C4-2B (cell line): Measurements from ENCODE around the gene MIEF1.

Experiments
- H3K27ac ChIP-seq: fragments of 450-650 bp; 2 replicates; pipeline ENCODE4 v1.5.1; 2017
- CTCF ChIP-seq: fragments of 450-650 bp; conservative IDR thresholded peaks from 2 replicates; pipeline ENCODE4 v1.5.1; 2017; ENCODE audit warnings: mild to moderate bottlenecking
- ZFX ChIP-seq: fragments of 450-650 bp; IDR thresholded peaks from 2 replicates; pipeline ENCODE4 v1.6.1; 2017

The MIEF1 gene

GRCh38 chr22:39491696-39492095, 10.4 kb upstream of the MIEF1 start:
- TF ChIP-seq CTCF (no peak), ZFX (no peak)
- no peak overlapping the region for H3K27ac ChIP-seq

GRCh38 chr22:39492186-39492585, 9.9 kb upstream of the MIEF1 start:
- no peak overlapping the region for H3K27ac ChIP-seq
- TF ChIP-seq CTCF = no peak
- no peak for TF ChIP-seq ZFX

- no peak for TF ChIP-seq ZFX
- H3K27ac ChIP-seq = no peak overlapping the region; the same call in 1 of the 2 replicates
Observed at GRCh38 chr22:39493759-39494158, 8.3 kb upstream of the MIEF1 start.

GRCh38 chr22:39494471-39495120, 7.5 kb upstream of the MIEF1 start:
- peak overlapping the region; percentile 5 for H3K27ac ChIP-seq
- TF ChIP-seq ZFX (no peak), CTCF (no peak)

GRCh38 chr22:39496131-39496838, 5.8 kb upstream of the MIEF1 start:
- TF ChIP-seq ZFX (no peak), CTCF (no peak; the same call in 1 of the 2 replicates)
- 0 out of 2 replicates have a peak overlapping the region, but pooled peaks have one; percentile 95 for H3K27ac ChIP-seq

- no peak for TF ChIP-seq ZFX
- TF ChIP-seq CTCF = no peak
- H3K27ac ChIP-seq = peak overlapping the region; percentile 95
Observed at GRCh38 chr22:39497429-39497828, 4.7 kb upstream of the MIEF1 start.

GRCh38 chr22:39498368-39498767, 3.7 kb upstream of the MIEF1 start:
- peak overlapping the region; percentile 95 for H3K27ac ChIP-seq
- TF ChIP-seq ZFX (no peak), CTCF (no peak)

- TF ChIP-seq ZFX (no peak), CTCF (no peak)
- H3K27ac ChIP-seq = peak overlapping the region; percentile 95
Observed at GRCh38 chr22:39498802-39499201, 3.3 kb upstream of the MIEF1 start.
